Fibroblast of the aortic adventitia (primary cell): Measurements from ENCODE around the gene CKAP5. TPM values are rescaled to one million over a fixed set of nuclear protein-coding genes. Genes with fewer than 3 reads are reported as not detected.

Experiments
- DNase-seq: peaks from one replicate; pipeline ENCODE4 v3.0.0-alpha.2; 2010; ENCODE audit warnings: low read depth
- H3K4me3 ChIP-seq: 2 replicates; pipeline ENCODE4 v1.5.1; 2011; ENCODE audit warnings: low read depth, mild to moderate bottlenecking, control low read depth, low read length, moderate library complexity
- CTCF ChIP-seq: IDR thresholded peaks from 2 replicates; pipeline ENCODE4 v1.5.1; 2011; ENCODE audit warnings: mild to moderate bottlenecking, low read length, control low read depth, inconsistent platforms; ENCODE audit not compliant: insufficient read depth
- total RNA-seq: library from RNA; depleted of rRNA; stranded (reverse); fragments of >200 nt; gene quantifications from 2 replicates; pipeline ENCODE4 v1.2.3, GENCODE V29; 2012; ENCODE audit warnings: low replicate concordance

The CKAP5 gene
- total RNA-seq, 1 donor = 83.3 TPM

GRCh38 chr11:46857666-46858065 is 11.6 kb upstream of the CKAP5 start:
- DNase-seq = no peak
- TF ChIP-seq CTCF = no peak

GRCh38 chr11:46856605-46857343 is 10.7 kb upstream of the CKAP5 start:
- no peak for TF ChIP-seq CTCF
- no peak for DNase-seq

More at GRCh38 chr11:46857666-46858065, 11.6 kb upstream of the CKAP5 start:
- H3K4me3 ChIP-seq = no peak overlapping the region

GRCh38 chr11:46855863-46856262 is 9.8 kb upstream of the CKAP5 start:
- TF ChIP-seq CTCF = no peak
- H3K4me3 ChIP-seq = no peak overlapping the region
- no peak for DNase-seq

More at GRCh38 chr11:46856605-46857343, 10.7 kb upstream of the CKAP5 start:
- H3K4me3 ChIP-seq = no peak overlapping the region

- TF ChIP-seq CTCF = no peak
- H3K4me3 ChIP-seq = no peak overlapping the region
- peak; percentile 67 for DNase-seq
Observed at GRCh38 chr11:46855167-46855566, 9.1 kb upstream of the CKAP5 start.

GRCh38 chr11:46850829-46851380 is 4.8 kb upstream of the CKAP5 start:
- H3K4me3 ChIP-seq = no peak overlapping the region
- no peak for DNase-seq
- TF ChIP-seq CTCF = no peak

- no peak for TF ChIP-seq CTCF
- no peak overlapping the region for H3K4me3 ChIP-seq
- DNase-seq = no peak
Observed at GRCh38 chr11:46849631-46850030, 3.6 kb upstream of the CKAP5 start.

GRCh38 chr11:46846510-46846830 is 390 bp upstream of the CKAP5 start:
- no peak for TF ChIP-seq CTCF
- peak overlapping the region; percentile 85 for H3K4me3 ChIP-seq
- no peak for DNase-seq
